PC-3 (cell line): Measurements from ENCODE around the gene PRKCE. TPM values are rescaled to one million over a fixed set of nuclear protein-coding genes. Genes with fewer than 3 reads are reported as not detected.

Experiments
- ATAC-seq: fragments of 200-7000 bp; cut with Tn5 transposase; 2 replicates; pipeline ENCODE4 v1.9.1; 2020; ENCODE audit warnings: mild to moderate bottlenecking, moderate library complexity
- BruUV-seq: library from RNA; stranded (reverse); fragments of 400-500 nt; replicated peaks from 2 replicates; lab custom pipeline; 2021; lab: Mats Ljungman, UMichigan
- CTCF ChIA-PET: fragments of 300-600 bp; sonication (Branson Sonifier 250); formaldehyde crosslinking; loops from one replicate; lab custom pipeline; 2022; ENCODE audit warnings: antibody characterized with exemption; lab: Charles Lee
- POLR2A ChIA-PET: fragments of 300-600 bp; sonication (Branson Sonifier 250); formaldehyde crosslinking; loops from one replicate; lab custom pipeline; 2022; ENCODE audit warnings: antibody characterized with exemption; ENCODE audit not compliant: unreplicated experiment; lab: Charles Lee
- DNase-seq: peaks from one replicate; pipeline ENCODE4 v3.0.0-alpha.2; 2015
- H2AFZ ChIP-seq: fragments of 300-600 bp; sonication (generic); 2 replicates; pipeline ENCODE4 v1.6.0; 2016; ENCODE audit warnings: antibody characterized with exemption, low read length
- H3F3A ChIP-seq: fragments of 300-600 bp; sonication (generic); one replicate; pipeline ENCODE4 v1.6.0; 2017; ENCODE audit warnings: antibody characterized with exemption, low read length, control low read depth, mild to moderate bottlenecking; ENCODE audit not compliant: unreplicated experiment
- H3K27ac ChIP-seq: fragments of 300-600 bp; sonication (generic); 2 replicates; pipeline ENCODE4 v1.5.1; 2016; ENCODE audit warnings: mild to moderate bottlenecking, low read length
- H3K27me3 ChIP-seq: fragments of 300-600 bp; sonication (generic); 2 replicates; pipeline ENCODE4 v1.6.1; 2016; ENCODE audit warnings: low read length, mixed read lengths
- H3K36me3 ChIP-seq: fragments of 300-600 bp; sonication (generic); 2 replicates; pipeline ENCODE4 v1.6.1; 2016; ENCODE audit warnings: low read depth, mixed run types, low read length, mixed read lengths
- H3K4me1 ChIP-seq: fragments of 300-600 bp; sonication (generic); 2 replicates; pipeline ENCODE4 v1.5.1; 2016; ENCODE audit warnings: low read length; ENCODE audit not compliant: insufficient read depth
- H3K4me2 ChIP-seq: fragments of 300-600 bp; sonication (generic); 2 replicates; pipeline ENCODE4 v1.6.0; 2016; ENCODE audit warnings: low read length
- H3K4me3 ChIP-seq: fragments of 300-600 bp; sonication (generic); 2 replicates; pipeline ENCODE4 v1.5.1; 2016; ENCODE audit warnings: mild to moderate bottlenecking, low read length, mixed read lengths
- H3K79me2 ChIP-seq: fragments of 300-600 bp; sonication (generic); 2 replicates; pipeline ENCODE4 v1.6.1; 2017; ENCODE audit warnings: low read length, mixed read lengths
- H3K9ac ChIP-seq: fragments of 300-600 bp; sonication (generic); 2 replicates; pipeline ENCODE4 v1.6.0; 2016; ENCODE audit warnings: mild to moderate bottlenecking, low read length
- H3K9me2 ChIP-seq: fragments of 300-600 bp; sonication (generic); replicated peaks from 2 replicates; pipeline ENCODE4 v1.6.1; 2016; ENCODE audit warnings: mixed run types, low read length, mixed read lengths
- H3K9me3 ChIP-seq: fragments of 300-600 bp; sonication (generic); 2 replicates; pipeline ENCODE4 v1.6.1; 2016; ENCODE audit warnings: low read length, mixed read lengths
- H4K20me1 ChIP-seq: fragments of 300-600 bp; sonication (generic); 2 replicates; pipeline ENCODE4 v1.6.1; 2016; ENCODE audit warnings: low read length, mixed read lengths
- CTCF ChIP-seq: fragments of 300-600 bp; sonication (generic); conservative IDR thresholded peaks from 2 replicates; pipeline ENCODE4 v1.5.1; 2017; ENCODE audit warnings: antibody characterized with exemption, low read depth, mild to moderate bottlenecking, low read length
- EZH2 ChIP-seq: fragments of 300-600 bp; sonication (generic); IDR thresholded peaks from one replicate; pipeline ENCODE4 v1.6.1; 2017; ENCODE audit warnings: antibody characterized with exemption, mild to moderate bottlenecking, low read length; ENCODE audit not compliant: unreplicated experiment
- EZH2phosphoT487 ChIP-seq: fragments of 300-600 bp; sonication (generic); IDR thresholded peaks from 2 replicates; pipeline ENCODE4 v1.6.1; 2018; ENCODE audit warnings: mild to moderate bottlenecking, antibody characterized with exemption, low read length, borderline replicate concordance
- intact Hi-C: fragments of 100-400 bp; cut with micrococcal nuclease; formaldehyde crosslinking; loops from 2 replicates; pipeline ENCODE4 v1.9.0; 2023
- total RNA-seq: library from RNA; depleted of rRNA; stranded (reverse); fragments of >200 nt; gene quantifications from 2 replicates; pipeline ENCODE4 v1.2.3, GENCODE V29; 2014

The PRKCE gene
- total RNA-seq, 1 experiment from 2014 or later, result 7.0 TPM

GRCh38 chr2:45886171-45886663 is 234.7 kb downstream of the PRKCE start:
- no peaks in the 10 kb centered on the region for H3K79me2 ChIP-seq

GRCh38 chr2:45888167-45888566 is 236.7 kb downstream of the PRKCE start:
- BruUV-seq, result no TSS peak
- no peak for ATAC-seq
- Histone ChIP-seq H3K4me1 (peaks cover 6% of the 10 kb centered on the region), H3K79me2 (no peaks in the 10 kb centered on the region), H4K20me1 (no peaks in the 10 kb centered on the region), H3K27me3 (no peaks in the 10 kb centered on the region), H3K9me3 (no peaks in the 10 kb centered on the region), H2AFZ (no peak overlapping the region), H3K36me3 (no peaks in the 10 kb centered on the region), H3K4me3 (no peak overlapping the region), H3K4me2 (no peak overlapping the region), H3K9me2 (no peaks in the 10 kb centered on the region), H3K9ac (no peak overlapping the region), H3K27ac (no peak overlapping the region), H3F3A (no peaks in the 10 kb centered on the region)
- TF ChIP-seq EZH2, result no peak
- TF ChIP-seq EZH2phosphoT487, result no peak
- no peak for TF ChIP-seq CTCF
- ChIA-PET POLR2A (no interaction called here), CTCF (no interaction called here)
- DNase-seq, result no peak
- intact Hi-C loops, result no loop called here

More at GRCh38 chr2:45886171-45886663, 234.7 kb downstream of the PRKCE start:
- H3F3A ChIP-seq, result no peaks in the 10 kb centered on the region
- no peak for TF ChIP-seq CTCF
- TF ChIP-seq EZH2phosphoT487, result no peak
- TF ChIP-seq EZH2, result no peak
- no peak overlapping the region for H3K4me2 ChIP-seq
- CTCF ChIA-PET, result no interaction called here
- H3K36me3 ChIP-seq, result no peaks in the 10 kb centered on the region
- DNase-seq (no peak), ATAC-seq (no peak)
- no peaks in the 10 kb centered on the region for H3K27me3 ChIP-seq
- no peak overlapping the region for H2AFZ ChIP-seq
- no TSS peak for BruUV-seq
- no peaks in the 10 kb centered on the region for H3K9me3 ChIP-seq
- no peaks in the 10 kb centered on the region for H3K9me2 ChIP-seq
- POLR2A ChIA-PET, result interaction anchor here (0.7 kb wide), 1 partner anchor 607 kb away, joined by 3 read pairs; no protein-coding TSS in a partner anchor
- H3K27ac ChIP-seq, result no peak overlapping the region
- H3K4me1 ChIP-seq, result peaks cover 6% of the 10 kb centered on the region
- intact Hi-C loops, result loop anchor here (1.0 kb wide), 1 partner anchor 237 kb away; no protein-coding TSS in a partner anchor
- no peaks in the 10 kb centered on the region for H4K20me1 ChIP-seq
- H3K9ac ChIP-seq, result no peak overlapping the region
- no peak overlapping the region for H3K4me3 ChIP-seq

- H3K4me2 ChIP-seq, result no peak overlapping the region
- intact Hi-C loops, result no loop called here
- H3K4me1 ChIP-seq, result peaks cover 6% of the 10 kb centered on the region
- CTCF ChIA-PET, result no interaction called here
- H3K9ac ChIP-seq, result no peak overlapping the region
- H2AFZ ChIP-seq, result no peak overlapping the region
- no peaks in the 10 kb centered on the region for H4K20me1 ChIP-seq
- no peaks in the 10 kb centered on the region for H3K9me2 ChIP-seq
- POLR2A ChIA-PET, result no interaction called here
- no peak overlapping the region for H3K27ac ChIP-seq
- no peaks in the 10 kb centered on the region for H3K9me3 ChIP-seq
- DNase-seq, result no peak
- no peak overlapping the region for H3K4me3 ChIP-seq
- no peaks in the 10 kb centered on the region for H3K27me3 ChIP-seq
- no peaks in the 10 kb centered on the region for H3F3A ChIP-seq
- TF ChIP-seq CTCF, result no peak
- no peak for TF ChIP-seq EZH2phosphoT487
- TF ChIP-seq EZH2, result no peak
- no peak for ATAC-seq
- H3K79me2 ChIP-seq, result no peaks in the 10 kb centered on the region
- BruUV-seq, result no TSS peak
- no peaks in the 10 kb centered on the region for H3K36me3 ChIP-seq
Measured at GRCh38 chr2:45888641-45889040, 237.2 kb downstream of the PRKCE start.
